ENCODE results near the gene CD40.
A peak's percentile ranks its signal among the peaks of the same experiment; 100 is the strongest.
"Not testable (repeated sequence)": the region's sequence is repeated elsewhere in the genome, so short reads cannot be mapped to it uniquely, and the experiment has no call there.

CD40 gene

GRCh38 chr20:46093531-46093930, 24.6 kb upstream of the CD40 start:
- DNase-seq (ENCODE audit: low spot score): no peak

- no peak for DNase-seq (ENCODE audit: low spot score)
These were observed 18.4 kb upstream of the CD40 start for GRCh38 chr20:46099491-46100287.

GRCh38 chr20:46100444-46100843, 17.7 kb upstream of the CD40 start:
- DNase-seq (ENCODE audit: low spot score): not testable (repeated sequence)

GRCh38 chr20:46100988-46101387, 17.1 kb upstream of the CD40 start:
- no peak for DNase-seq (ENCODE audit: low spot score)

GRCh38 chr20:46101957-46102356, 16.2 kb upstream of the CD40 start:
- no peak for DNase-seq (ENCODE audit: low spot score)

- no peak for DNase-seq (ENCODE audit: low spot score)
These were observed 15.2 kb upstream of the CD40 start for GRCh38 chr20:46102940-46103339.

GRCh38 chr20:46104262-46104661, 13.9 kb upstream of the CD40 start:
- no peak for DNase-seq (ENCODE audit: low spot score)

- no peak for DNase-seq (ENCODE audit: low spot score)
These were observed 11.1 kb upstream of the CD40 start for GRCh38 chr20:46107061-46107460.

GRCh38 chr20:46108435-46108841, 9.7 kb upstream of the CD40 start:
- DNase-seq (ENCODE audit: low spot score): no peak

- DNase-seq (ENCODE audit: low spot score): no peak
These were observed 9.1 kb upstream of the CD40 start for GRCh38 chr20:46108976-46109375.

- no peak for DNase-seq (ENCODE audit: low spot score)
These were observed 6.9 kb upstream of the CD40 start for GRCh38 chr20:46111028-46111835.

GRCh38 chr20:46111836-46112212, 6.3 kb upstream of the CD40 start:
- DNase-seq (ENCODE audit: low spot score): no peak

- DNase-seq (ENCODE audit: low spot score): no peak
These were observed 5.5 kb upstream of the CD40 start for GRCh38 chr20:46112430-46113112.

- DNase-seq (ENCODE audit: low spot score): no peak
These were observed 5.0 kb upstream of the CD40 start for GRCh38 chr20:46113113-46113470.

GRCh38 chr20:46114449-46114848, 3.7 kb upstream of the CD40 start:
- no peak for DNase-seq (ENCODE audit: low spot score)

- no peak for DNase-seq (ENCODE audit: low spot score)
These were observed 437 bp downstream of the CD40 start for GRCh38 chr20:46118481-46119020.

GRCh38 chr20:46119028-46119546, 973 bp downstream of the CD40 start:
- DNase-seq (ENCODE audit: low spot score): no peak

- DNase-seq (ENCODE audit: low spot score): no peak
These were observed 1.4 kb downstream of the CD40 start for GRCh38 chr20:46119547-46119946.

GRCh38 chr20:46120136-46120535, 2.0 kb downstream of the CD40 start:
- no peak for DNase-seq (ENCODE audit: low spot score)

- DNase-seq (ENCODE audit: low spot score): no peak
These were observed 3.2 kb downstream of the CD40 start for GRCh38 chr20:46121184-46121930.

GRCh38 chr20:46122071-46122470, 4.0 kb downstream of the CD40 start:
- DNase-seq (ENCODE audit: low spot score): peak; percentile 33

Measured in GM03348 (cell line).